Erythroblast (primary cell): ENCODE data around the gene HS3ST2.

Experiments
- GATA1 ChIP-seq: IDR thresholded peaks from 2 replicates; pipeline ENCODE4 v1.6.1; 2011; ENCODE audit warnings: low read depth, mild to moderate bottlenecking, control low read depth, low read length, moderate library complexity
- POLR2A ChIP-seq: IDR thresholded peaks from 2 replicates; pipeline ENCODE4 v1.6.1; 2011; ENCODE audit warnings: mild to moderate bottlenecking, low read length

- TF ChIP-seq POLR2A (no peak), GATA1 (no peak)
Measured at GRCh38 chr16:22787466-22788192, 26.3 kb upstream of the HS3ST2 start.
